Activated CD4-positive, alpha-beta T cell treated with anti-CD3 and anti-CD28 coated beads for 4 hours (primary cell): ENCODE data around the gene CACNG6.

Experiments used
- DNase-seq, 2 donors: peaks; one replicate each; pipeline ENCODE4 v3.0.0-alpha.2; 2020

CACNG6 gene

DNA sequence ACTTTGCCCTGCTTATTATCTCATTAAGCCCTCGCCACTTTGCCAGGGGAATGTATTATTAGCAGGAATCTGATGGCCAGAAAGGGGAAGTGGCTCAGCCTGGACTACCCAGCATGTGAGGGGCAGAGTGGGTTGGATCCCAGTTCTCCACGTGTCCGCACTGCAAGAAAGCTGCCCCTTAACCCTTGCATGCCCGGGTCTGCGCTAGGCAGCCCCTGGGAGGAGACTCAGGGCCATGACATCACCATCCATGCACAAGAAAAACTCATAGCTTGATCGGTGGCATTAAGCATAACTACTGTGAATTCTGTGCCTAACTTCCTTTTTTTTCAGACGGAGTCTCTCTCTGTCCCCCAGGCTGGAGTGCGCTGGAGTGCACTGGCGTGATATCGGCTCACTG is 19.8 kb upstream of the CACNG6 start:
- no peak for DNase-seq

DNA sequence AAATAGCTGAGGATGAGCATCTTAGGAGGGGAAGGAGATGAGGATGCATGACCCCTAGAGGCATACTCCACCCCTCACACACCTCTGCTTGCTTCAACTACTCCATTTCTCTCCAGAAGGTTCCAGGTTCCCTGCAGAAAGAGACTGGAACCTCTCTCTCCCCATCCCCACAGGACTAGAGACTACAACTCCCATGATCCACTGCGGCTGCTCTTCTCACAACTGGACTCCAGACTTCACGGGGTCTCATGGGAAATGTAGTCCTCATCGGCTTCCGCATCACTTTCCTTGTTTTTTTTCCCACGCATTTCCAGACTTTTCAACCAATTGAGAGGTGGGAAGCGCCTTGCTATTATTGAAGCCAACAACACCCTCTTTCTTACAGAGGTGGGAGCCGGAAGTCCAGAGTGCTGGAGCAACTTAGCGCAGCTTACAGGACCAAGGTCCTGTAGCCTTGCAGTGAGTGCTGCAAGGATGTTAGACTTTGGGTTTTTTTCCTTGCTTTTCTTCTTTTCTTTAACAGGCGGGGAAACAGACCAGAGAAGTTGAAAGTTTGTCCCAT is 13.9 kb upstream of the CACNG6 start:
- DNase-seq = peak; percentile 53 to 64

GRCh38 chr19:53977991-53978731 is 13.3 kb upstream of the CACNG6 start:
- no peak for DNase-seq

GRCh38 chr19:53978975-53979801 is 12.2 kb upstream of the CACNG6 start:
- DNase-seq = no peak

- DNase-seq = no peak
Measured at GRCh38 chr19:53980539-53981375, 10.7 kb upstream of the CACNG6 start.

DNA sequence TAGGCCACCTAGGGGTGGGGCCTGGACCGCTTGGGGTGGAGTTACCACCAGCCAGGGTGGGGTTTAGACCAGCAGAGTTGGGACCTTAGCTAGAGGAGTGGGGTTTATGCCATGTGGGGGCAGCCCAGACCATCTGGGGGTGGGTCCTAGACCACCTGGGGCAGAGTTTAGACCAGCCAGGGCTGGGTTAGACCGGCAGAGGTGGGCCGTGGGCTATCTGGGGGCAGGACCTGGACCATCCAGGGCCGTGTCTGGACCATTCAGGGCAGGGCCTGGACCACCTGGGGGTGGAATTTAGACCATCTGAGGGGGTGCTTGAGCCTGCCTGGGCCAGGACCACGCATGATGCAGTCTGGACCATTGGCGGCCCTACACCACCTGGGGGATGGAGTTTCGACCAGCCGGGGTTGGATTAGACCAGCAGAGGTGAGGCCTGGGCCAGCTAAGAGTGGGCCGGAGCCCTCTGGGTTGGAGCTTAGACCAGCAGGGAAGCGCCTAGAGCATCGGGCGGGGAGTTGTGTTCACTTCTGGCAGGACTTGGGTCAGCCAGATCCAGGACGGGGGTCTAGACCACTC is 10.0 kb upstream of the CACNG6 start:
- DNase-seq = no peak

DNA sequence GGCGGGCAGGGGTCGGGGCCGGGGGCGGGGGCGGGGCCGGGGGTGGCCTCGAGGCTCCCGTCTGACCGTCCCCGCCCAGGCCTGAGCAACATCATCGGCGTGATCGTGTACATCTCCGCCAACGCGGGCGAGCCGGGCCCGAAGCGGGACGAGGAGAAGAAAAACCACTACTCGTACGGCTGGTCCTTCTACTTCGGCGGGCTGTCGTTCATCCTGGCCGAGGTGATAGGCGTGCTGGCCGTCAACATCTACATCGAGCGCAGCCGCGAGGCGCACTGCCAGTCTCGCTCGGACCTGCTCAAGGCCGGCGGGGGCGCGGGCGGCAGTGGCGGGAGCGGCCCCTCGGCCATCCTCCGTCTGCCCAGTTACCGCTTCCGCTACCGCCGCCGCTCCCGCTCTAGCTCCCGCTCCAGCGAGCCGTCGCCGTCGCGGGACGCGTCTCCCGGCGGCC is 9.4 kb upstream of the CACNG6 start:
- DNase-seq = no peak

DNA sequence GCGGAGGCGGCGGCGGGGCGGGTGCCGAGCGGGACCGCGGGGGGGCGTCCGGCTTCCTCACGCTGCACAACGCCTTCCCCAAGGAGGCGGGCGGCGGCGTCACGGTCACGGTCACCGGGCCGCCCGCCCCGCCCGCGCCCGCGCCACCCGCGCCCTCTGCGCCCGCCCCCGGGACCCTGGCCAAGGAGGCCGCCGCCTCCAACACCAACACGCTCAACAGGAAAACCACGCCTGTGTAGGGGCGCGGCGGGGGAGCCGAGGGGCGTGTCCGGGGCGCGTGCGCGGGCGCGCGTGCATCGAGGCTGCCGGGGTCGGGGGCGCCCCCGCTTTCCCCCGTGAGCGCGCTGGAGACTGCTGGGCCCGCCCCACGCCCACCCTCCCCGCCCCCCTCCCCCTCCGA is 8.8 kb upstream of the CACNG6 start:
- DNase-seq = peak in 1 of 2 donors; percentile 14

GRCh38 chr19:53983457-53984289 is 7.8 kb upstream of the CACNG6 start:
- DNase-seq = no peak

GRCh38 chr19:53985863-53986262 is 5.6 kb upstream of the CACNG6 start:
- no peak for DNase-seq

DNA sequence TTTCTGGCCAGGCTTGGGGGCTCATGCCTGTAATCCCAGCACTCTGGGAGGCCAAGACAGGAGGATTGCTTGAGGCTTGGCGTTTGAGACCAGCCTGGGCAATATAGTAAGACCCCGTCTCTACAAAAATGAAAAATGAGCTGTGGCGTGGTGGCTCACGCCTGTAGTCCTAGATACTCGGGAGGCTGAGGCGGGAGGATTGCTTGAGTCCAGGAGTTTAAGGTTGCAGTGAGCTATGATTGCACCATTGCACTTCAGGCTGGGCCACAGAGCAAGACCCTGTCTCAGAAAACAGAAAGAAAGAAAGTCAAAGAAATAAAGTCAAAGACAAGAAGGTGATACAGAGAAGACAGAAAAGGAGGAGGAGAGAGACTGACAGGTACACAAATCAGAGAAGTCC is 2.5 kb upstream of the CACNG6 start:
- no peak for DNase-seq

- DNase-seq = no peak
Measured at GRCh38 chr19:53989600-53990533, 1.6 kb upstream of the CACNG6 start.

- DNase-seq = no peak
Measured at GRCh38 chr19:53992211-53992610, 774 bp downstream of the CACNG6 start.

GRCh38 chr19:53992815-53993214 is 1.4 kb downstream of the CACNG6 start:
- no peak for DNase-seq

GRCh38 chr19:53993448-53993847 is 2.0 kb downstream of the CACNG6 start:
- no peak for DNase-seq

- no peak for DNase-seq
Measured at GRCh38 chr19:53994811-53995210, 3.4 kb downstream of the CACNG6 start.

- DNase-seq = no peak
Measured at GRCh38 chr19:53998223-53998622, 6.8 kb downstream of the CACNG6 start.

DNA sequence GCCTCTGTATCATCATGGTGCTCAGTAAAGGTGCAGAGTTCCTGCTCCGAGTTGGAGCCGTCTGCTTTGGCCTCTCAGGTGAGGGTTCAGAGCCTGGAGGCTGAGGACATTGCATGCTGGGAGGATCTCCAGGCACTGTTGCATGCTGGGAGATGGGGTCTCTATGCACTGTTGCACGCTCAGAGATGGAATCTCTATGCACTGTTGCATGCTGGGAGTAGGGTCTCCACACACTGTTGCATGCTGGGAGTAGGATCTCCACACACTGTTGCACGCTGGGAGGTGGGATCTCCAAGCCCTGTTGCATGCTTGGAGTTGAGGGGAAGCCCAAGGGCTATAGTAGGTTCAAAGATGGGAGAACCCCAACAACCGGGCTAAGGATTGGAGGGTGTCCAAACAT is 8.3 kb downstream of the CACNG6 start:
- DNase-seq = no peak

- DNase-seq = no peak
Measured at GRCh38 chr19:54001496-54001895, 10.1 kb downstream of the CACNG6 start.
